SW 1271 (cell line): ENCODE measurements around the gene CAMTA1.

Source experiments
- DNase-seq, 2 experiments: peaks; one replicate each; lab custom pipeline; 2025; lab: John Stamatoyannopoulos, UW

CAMTA1 gene

GRCh38 chr1:7500381-7501083, 715.3 kb downstream of the CAMTA1 start:
- DNase-seq: no peak

DNA sequence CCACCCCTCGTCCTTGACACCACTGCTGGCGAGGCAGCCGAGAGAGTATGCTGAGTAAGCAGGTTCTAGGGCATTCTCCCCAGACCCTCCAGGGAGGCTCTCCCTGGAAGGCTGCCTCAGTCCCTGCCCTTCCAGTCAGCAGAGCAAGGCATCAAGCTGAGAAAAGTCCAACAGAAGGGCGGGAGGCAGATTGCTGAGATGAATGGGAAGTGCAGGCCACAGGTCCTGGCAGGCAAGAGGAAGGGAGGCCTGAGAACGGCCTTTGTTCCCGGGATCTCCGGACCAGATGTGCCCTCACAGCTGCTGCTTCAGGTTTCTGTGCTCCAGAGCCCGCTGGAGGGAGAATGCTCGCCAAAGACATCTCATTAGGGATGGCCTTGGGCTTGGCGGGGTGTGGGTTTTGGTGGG, 715.8 kb downstream of the CAMTA1 start:
- DNase-seq: no peak

- DNase-seq: no peak
These were observed 716.7 kb downstream of the CAMTA1 start for GRCh38 chr1:7501723-7502603.

DNA sequence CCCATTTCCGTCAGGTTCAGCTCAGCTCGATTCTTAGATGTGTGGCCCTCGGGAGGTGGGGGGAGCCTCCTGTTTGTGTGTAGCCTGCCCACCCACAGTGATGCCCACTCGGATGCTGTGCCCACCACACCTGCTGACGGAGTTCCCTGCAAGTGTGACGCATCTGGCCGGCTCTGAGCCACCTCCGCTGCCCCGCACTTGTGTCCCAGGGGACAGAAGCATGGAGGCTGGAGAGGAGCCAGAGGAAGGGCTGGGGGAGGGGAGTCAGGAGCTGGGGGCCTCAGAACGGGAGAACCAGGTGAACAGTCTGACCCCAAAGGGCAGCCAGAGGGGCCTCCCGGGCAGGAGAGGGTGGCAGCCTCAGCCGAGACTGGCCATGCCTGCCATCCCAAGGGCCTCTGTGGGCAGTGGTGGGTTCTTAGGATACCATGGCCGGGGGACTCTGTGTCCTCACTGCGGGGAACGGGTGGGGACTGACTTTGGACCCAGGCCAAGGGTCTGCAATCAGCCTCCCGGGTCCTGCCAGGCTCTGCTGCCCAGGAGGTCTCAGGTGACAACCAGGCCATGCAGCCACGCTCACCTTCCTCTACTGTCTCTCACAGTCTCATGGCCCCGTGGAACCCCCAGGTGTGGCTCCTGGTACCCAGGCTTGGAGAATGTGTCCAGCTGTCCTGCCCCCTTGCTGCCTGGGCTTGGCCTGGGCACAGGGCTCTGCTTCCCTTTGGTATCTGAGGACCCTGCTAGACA, 718.6 kb downstream of the CAMTA1 start:
- DNase-seq: no peak

DNA sequence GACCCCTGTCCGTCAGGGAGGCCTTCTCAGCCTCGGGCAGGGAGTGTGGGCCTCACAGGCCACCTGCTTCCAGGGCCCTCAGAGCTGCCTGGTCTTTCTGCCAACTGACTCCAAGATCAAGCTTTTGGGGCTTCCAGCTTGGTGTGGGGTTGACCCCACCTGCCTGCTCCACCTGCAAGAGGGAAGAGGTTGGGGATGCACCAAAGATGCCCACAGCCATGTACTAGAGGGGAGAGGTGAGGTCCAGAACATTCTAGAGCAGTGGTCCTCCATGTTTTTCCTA, 719.1 kb downstream of the CAMTA1 start:
- no peak for DNase-seq

GRCh38 chr1:7505094-7505770, 720.0 kb downstream of the CAMTA1 start:
- DNase-seq: no peak

DNA sequence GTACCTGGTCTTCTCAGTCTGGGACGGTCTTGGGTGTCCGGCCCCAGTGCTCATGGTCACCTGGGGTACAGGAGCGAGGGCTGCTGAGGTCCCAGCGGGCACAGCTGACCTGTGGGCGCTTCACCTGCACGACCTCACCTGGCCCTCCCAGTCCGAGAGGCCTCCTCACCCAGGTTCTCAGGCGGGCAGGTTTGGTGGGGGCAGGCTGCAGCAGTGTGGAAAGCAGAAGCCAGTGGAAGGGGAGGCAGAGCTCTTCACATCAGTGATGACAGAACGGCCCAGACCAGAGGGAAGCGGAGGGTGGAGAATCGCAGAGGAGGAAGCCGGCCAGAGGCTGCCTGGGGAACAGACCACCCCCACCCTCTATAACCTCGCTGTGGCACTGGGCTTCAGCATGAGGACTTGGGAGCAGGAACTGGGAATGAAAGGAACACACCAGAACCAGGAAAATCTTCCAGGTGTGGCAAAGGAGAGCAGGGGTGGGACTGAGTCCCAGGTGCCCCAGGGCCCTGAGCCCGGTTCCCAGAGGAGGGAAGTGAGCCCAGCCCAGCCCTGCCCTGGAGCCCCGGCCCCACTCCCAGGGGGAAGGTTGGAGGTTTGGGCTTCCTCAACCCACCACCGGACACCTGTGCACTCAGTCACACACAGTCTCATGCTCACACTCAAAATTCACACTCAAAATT, 720.7 kb downstream of the CAMTA1 start:
- no peak for DNase-seq

DNA sequence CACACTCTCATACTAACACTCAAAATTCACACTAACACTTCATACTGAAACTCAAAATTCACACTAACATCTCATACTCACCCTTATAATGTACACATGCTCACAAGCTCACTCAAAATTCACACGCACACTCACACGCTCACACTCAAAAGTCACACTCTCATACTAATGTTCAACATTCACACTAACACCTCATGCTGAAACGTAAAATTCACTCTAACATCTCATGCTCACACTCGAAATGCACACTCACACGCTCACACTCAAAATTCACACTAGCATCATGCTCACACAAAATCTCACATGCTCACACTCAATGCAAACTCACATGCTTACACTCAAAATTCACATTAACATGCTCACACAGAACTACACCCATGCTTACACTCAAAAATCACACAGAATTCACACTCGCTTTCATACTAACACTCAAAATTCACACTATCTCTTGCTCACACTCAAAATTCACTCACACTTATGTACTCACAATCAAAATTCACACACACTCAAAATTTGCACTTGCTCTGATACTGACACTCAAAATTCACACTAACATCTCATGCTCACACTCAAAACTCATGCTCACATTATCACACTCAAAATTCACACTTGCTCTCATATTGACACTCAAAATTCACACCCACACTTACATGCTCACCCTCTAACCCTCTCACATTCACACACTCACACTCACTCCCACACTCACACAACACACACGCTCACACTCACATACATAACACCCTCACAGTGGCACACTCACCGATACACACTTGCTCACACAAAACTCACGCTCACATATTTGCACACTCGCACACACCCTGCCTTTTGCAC, 721.4 kb downstream of the CAMTA1 start:
- no peak for DNase-seq

DNA sequence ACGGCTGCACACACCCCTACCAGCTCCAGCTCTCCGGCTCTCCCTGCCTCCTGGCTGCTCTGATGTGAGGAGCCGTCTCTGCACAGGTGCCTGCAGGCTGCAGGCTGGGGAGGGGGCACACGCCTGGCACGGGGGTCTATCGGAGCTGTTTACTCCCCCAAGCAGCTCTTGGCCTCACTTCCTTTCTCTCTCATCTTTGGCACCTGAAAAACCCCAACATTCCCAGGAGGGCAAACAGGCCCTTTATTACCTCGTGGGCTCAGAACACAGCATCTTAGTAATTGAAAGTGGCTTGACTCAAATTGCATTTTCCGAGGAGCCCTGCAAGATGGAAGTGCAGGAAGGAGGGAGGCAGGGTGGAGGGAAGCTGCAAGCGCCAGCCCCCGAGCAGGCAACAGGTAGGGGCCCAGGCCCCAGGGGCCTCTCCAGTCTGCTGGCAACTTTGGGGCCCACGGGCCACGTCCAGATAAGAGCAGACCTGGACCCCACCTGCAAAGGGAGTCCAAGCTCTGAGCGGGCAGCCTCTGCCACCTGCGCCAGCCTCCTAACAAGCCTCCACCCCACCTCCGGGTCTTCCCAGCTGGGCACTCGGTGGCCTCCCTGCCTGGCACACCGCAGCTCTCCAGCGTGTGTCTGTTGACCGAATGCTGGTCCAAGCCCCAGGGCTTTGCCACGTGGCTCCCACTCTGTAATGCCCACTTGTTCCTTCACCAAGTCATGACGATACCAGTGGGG, 722.2 kb downstream of the CAMTA1 start:
- no peak for DNase-seq

DNA sequence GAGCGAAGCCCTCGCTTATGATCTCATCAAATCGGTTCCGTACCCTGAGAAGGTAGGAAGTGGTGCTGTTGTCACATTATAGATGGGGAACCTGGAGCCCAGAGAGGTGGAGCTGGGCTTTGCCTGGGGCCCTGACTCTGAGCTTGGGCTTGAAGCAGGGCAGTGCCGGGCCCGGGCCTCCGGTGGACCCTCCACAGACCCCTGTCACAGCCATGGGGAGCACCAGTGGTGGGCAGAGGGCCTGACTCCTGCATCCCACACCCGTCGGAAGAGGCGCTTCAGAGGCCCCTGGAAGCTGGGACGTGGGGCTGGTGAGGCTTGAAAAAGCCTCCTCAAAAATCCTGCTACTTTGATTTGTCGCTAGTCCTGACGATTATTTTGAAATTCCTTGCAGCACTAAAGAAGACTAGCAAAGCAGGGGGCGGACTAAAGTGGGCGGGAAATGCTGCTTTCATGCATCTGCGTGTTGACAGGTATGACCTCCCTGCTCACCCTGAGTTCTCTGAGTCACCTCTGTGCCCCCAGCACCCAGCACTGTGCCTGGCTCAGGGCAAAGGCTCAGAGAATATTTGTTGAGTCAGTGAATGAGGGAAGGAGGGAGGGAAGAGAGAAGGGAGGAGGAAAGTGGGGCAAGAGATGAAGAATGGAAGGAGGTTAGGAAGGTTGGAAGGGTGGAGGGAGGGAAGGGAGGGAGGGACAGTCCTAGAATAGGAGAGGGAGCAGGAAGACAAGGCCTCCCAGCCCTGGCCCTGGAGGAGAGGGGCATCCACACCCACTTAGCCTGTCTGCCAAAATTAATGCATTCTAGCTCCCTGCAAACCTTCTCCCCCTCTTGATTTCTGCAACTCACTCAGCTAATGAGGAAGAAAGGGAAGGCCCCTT, 723.0 kb downstream of the CAMTA1 start:
- no peak for DNase-seq

GRCh38 chr1:7508934-7509519, 723.8 kb downstream of the CAMTA1 start:
- no peak for DNase-seq

GRCh38 chr1:7509598-7509997, 724.3 kb downstream of the CAMTA1 start:
- no peak for DNase-seq

DNA sequence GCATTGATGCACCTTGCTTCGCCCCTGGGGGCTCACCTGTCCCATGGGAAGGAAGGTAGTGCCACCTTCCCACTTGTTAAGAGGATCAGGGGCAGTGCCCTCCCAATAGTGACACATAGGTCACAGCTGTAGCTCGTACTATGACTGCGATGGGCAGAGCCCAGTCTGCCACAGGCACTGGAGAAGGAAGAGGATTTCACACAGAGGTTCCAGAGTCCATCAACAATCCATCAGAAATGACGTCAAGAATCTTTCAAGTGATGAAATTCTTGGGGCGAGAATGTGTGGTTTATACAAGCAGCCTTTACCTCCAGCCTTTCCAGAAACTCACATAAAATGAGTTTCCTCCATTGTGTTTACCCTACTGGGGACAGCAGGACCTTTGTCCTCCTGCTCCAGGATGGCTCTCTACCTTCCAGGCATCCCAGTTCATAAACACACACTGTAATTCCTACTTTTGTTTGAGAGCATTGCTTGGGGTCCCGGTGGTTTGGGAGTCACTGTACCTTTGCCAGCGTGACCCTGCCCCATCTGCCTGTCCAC, 725.2 kb downstream of the CAMTA1 start:
- DNase-seq: no peak

- DNase-seq: no peak
These were observed 726.1 kb downstream of the CAMTA1 start for GRCh38 chr1:7511381-7511780.

DNA sequence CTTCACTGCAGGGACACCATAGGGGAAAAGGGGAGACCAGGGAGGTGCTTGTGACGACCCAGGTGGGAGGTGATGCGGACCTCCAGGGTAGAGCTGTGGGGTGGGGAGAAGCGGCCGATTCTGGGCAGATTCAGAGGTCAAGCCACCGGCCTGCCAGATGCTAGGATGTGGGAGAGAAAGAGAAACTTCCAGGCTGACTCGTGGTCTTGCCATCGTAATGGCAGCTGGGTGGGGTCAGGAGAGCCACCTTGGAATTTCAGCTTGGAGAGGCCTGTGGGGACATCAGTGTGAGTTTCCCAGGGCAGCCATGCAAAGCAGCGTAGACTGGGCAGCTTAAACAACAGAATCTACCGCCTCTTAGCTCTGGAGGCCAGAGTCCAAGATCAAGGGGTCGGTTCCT, 727.8 kb downstream of the CAMTA1 start:
- DNase-seq: no peak

- DNase-seq: no peak
These were observed 729.9 kb downstream of the CAMTA1 start for GRCh38 chr1:7515175-7515574.

GRCh38 chr1:7515904-7516303, 730.6 kb downstream of the CAMTA1 start:
- no peak for DNase-seq

DNA sequence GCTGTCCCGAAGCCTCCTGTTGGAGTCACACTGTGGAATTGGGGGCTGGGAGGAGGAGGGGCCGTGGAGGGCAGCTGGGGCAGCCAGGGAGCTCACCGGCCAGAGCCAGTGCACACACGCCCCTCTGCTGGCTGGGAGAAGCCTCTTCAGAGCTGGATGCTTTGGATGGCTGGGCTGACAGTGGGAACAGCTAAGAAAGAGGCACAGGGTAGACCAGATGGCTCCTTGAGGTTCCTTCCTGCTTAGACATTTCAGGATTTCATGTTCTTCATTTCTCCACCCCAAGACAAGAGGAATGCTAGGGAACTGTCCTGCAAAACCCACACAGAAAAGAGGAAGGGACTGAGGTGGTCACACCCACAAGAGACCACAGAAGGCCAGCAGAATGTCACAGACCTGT, 731.1 kb downstream of the CAMTA1 start:
- DNase-seq: no peak
